PC-3 (cell line): Measurements from ENCODE around the gene RNF215. TPM values are rescaled to one million over a fixed set of nuclear protein-coding genes. Genes with fewer than 3 reads are reported as not detected.

Experiments used
- ATAC-seq: fragments of 200-7000 bp; cut with Tn5 transposase; 2 replicates; pipeline ENCODE4 v1.9.1; 2020; ENCODE audit warnings: mild to moderate bottlenecking, moderate library complexity
- BruUV-seq: library from RNA; stranded (reverse); fragments of 400-500 nt; replicated peaks from 2 replicates; lab custom pipeline; 2021; lab: Mats Ljungman, UMichigan
- CTCF ChIA-PET: fragments of 300-600 bp; sonication (Branson Sonifier 250); formaldehyde crosslinking; loops from one replicate; lab custom pipeline; 2022; ENCODE audit warnings: antibody characterized with exemption; lab: Charles Lee
- POLR2A ChIA-PET: fragments of 300-600 bp; sonication (Branson Sonifier 250); formaldehyde crosslinking; loops from one replicate; lab custom pipeline; 2022; ENCODE audit warnings: antibody characterized with exemption; ENCODE audit not compliant: unreplicated experiment; lab: Charles Lee
- DNase-seq: peaks from one replicate; pipeline ENCODE4 v3.0.0-alpha.2; 2015
- H2AFZ ChIP-seq: fragments of 300-600 bp; sonication (generic); 2 replicates; pipeline ENCODE4 v1.6.0; 2016; ENCODE audit warnings: antibody characterized with exemption, low read length
- H3F3A ChIP-seq: fragments of 300-600 bp; sonication (generic); one replicate; pipeline ENCODE4 v1.6.0; 2017; ENCODE audit warnings: antibody characterized with exemption, low read length, control low read depth, mild to moderate bottlenecking; ENCODE audit not compliant: unreplicated experiment
- H3K27ac ChIP-seq: fragments of 300-600 bp; sonication (generic); 2 replicates; pipeline ENCODE4 v1.5.1; 2016; ENCODE audit warnings: mild to moderate bottlenecking, low read length
- H3K27me3 ChIP-seq: fragments of 300-600 bp; sonication (generic); 2 replicates; pipeline ENCODE4 v1.6.1; 2016; ENCODE audit warnings: low read length, mixed read lengths
- H3K36me3 ChIP-seq: fragments of 300-600 bp; sonication (generic); 2 replicates; pipeline ENCODE4 v1.6.1; 2016; ENCODE audit warnings: low read depth, mixed run types, low read length, mixed read lengths
- H3K4me1 ChIP-seq: fragments of 300-600 bp; sonication (generic); 2 replicates; pipeline ENCODE4 v1.5.1; 2016; ENCODE audit warnings: low read length; ENCODE audit not compliant: insufficient read depth
- H3K4me2 ChIP-seq: fragments of 300-600 bp; sonication (generic); 2 replicates; pipeline ENCODE4 v1.6.0; 2016; ENCODE audit warnings: low read length
- H3K4me3 ChIP-seq: fragments of 300-600 bp; sonication (generic); 2 replicates; pipeline ENCODE4 v1.5.1; 2016; ENCODE audit warnings: mild to moderate bottlenecking, low read length, mixed read lengths
- H3K79me2 ChIP-seq: fragments of 300-600 bp; sonication (generic); 2 replicates; pipeline ENCODE4 v1.6.1; 2017; ENCODE audit warnings: low read length, mixed read lengths
- H3K9ac ChIP-seq: fragments of 300-600 bp; sonication (generic); 2 replicates; pipeline ENCODE4 v1.6.0; 2016; ENCODE audit warnings: mild to moderate bottlenecking, low read length
- H3K9me2 ChIP-seq: fragments of 300-600 bp; sonication (generic); replicated peaks from 2 replicates; pipeline ENCODE4 v1.6.1; 2016; ENCODE audit warnings: mixed run types, low read length, mixed read lengths
- H3K9me3 ChIP-seq: fragments of 300-600 bp; sonication (generic); 2 replicates; pipeline ENCODE4 v1.6.1; 2016; ENCODE audit warnings: low read length, mixed read lengths
- H4K20me1 ChIP-seq: fragments of 300-600 bp; sonication (generic); 2 replicates; pipeline ENCODE4 v1.6.1; 2016; ENCODE audit warnings: low read length, mixed read lengths
- CTCF ChIP-seq: fragments of 300-600 bp; sonication (generic); conservative IDR thresholded peaks from 2 replicates; pipeline ENCODE4 v1.5.1; 2017; ENCODE audit warnings: antibody characterized with exemption, low read depth, mild to moderate bottlenecking, low read length
- EZH2 ChIP-seq: fragments of 300-600 bp; sonication (generic); IDR thresholded peaks from one replicate; pipeline ENCODE4 v1.6.1; 2017; ENCODE audit warnings: antibody characterized with exemption, mild to moderate bottlenecking, low read length; ENCODE audit not compliant: unreplicated experiment
- EZH2phosphoT487 ChIP-seq: fragments of 300-600 bp; sonication (generic); IDR thresholded peaks from 2 replicates; pipeline ENCODE4 v1.6.1; 2018; ENCODE audit warnings: mild to moderate bottlenecking, antibody characterized with exemption, low read length, borderline replicate concordance
- intact Hi-C: fragments of 100-400 bp; cut with micrococcal nuclease; formaldehyde crosslinking; loops from 2 replicates; pipeline ENCODE4 v1.9.0; 2023
- total RNA-seq: library from RNA; depleted of rRNA; stranded (reverse); fragments of >200 nt; gene quantifications from 2 replicates; pipeline ENCODE4 v1.2.3, GENCODE V29; 2014

RNF215 gene
- total RNA-seq, 1 experiment from 2014 or later, result 22.6 TPM

GRCh38 chr22:30356449-30357235, 30.6 kb downstream of the RNF215 start, which contains the start of the genes CCDC157 and SF3A1:
TSS of gene CCDC157 (plus strand) at chr22:30357007. CDS start at chr22:30366001, 8,994 bp downstream.
TSS of gene SF3A1 (minus strand) at chr22:30356894. CDS start at chr22:30356792, 102 bp downstream.
- intact Hi-C loops, result no loop called here
- no peak for TF ChIP-seq CTCF
- no peak for TF ChIP-seq EZH2phosphoT487
- no peak for TF ChIP-seq EZH2
- DNase-seq, result peak; percentile 81
- peak; percentile 86 for ATAC-seq
- Histone ChIP-seq H3K9ac (peak within 1 kb of the TSS; percentile 97), H2AFZ (peak within 1 kb of the TSS; percentile 98), H3K4me2 (peak within 1 kb of the TSS; percentile 85), H4K20me1 (peaks cover 13% of the 10 kb centered on the region; the same call in 1 of the 2 replicates), H3K36me3 (peaks cover 16% of the 10 kb centered on the region; the same call in 1 of the 2 replicates), H3K27ac (peak within 1 kb of the TSS; percentile 69), H3K4me3 (peak within 1 kb of the TSS; percentile 97), H3K27me3 (no peaks in the 10 kb centered on the region), H3K9me2 (no peaks in the 10 kb centered on the region), H3K79me2 (peaks cover 47% of the 10 kb centered on the region), H3F3A (no peaks in the 10 kb centered on the region), H3K9me3 (no peaks in the 10 kb centered on the region), H3K4me1 (peaks cover 8% of the 10 kb centered on the region)
- no TSS peak for BruUV-seq
- POLR2A ChIA-PET, result interaction anchor here (0.6 kb wide), 1 partner anchor 30 kb away, joined by 6 read pairs; the partner anchor contains the start of gene TBC1D10A
- CTCF ChIA-PET, result interaction anchor here (0.6 kb wide), 1 partner anchor 31 kb away, joined by 4 read pairs; no protein-coding TSS in a partner anchor

GRCh38 chr22:30354644-30355043, 32.6 kb downstream of the RNF215 start:
- H3K27ac ChIP-seq, result no peak overlapping the region
- no peaks in the 10 kb centered on the region for H3F3A ChIP-seq
- intact Hi-C loops, result no loop called here
- H3K9me3 ChIP-seq, result no peaks in the 10 kb centered on the region
- DNase-seq (no peak), ATAC-seq (no peak)
- H3K79me2 ChIP-seq, result peaks cover 64% of the 10 kb centered on the region
- H3K9me2 ChIP-seq, result no peaks in the 10 kb centered on the region
- H4K20me1 ChIP-seq, result peaks cover 13% of the 10 kb centered on the region; the same call in 1 of the 2 replicates
- H3K9ac ChIP-seq, result no peak overlapping the region
- no peaks in the 10 kb centered on the region for H3K27me3 ChIP-seq
- peaks cover 32% of the 10 kb centered on the region; the same call in 1 of the 2 replicates for H3K36me3 ChIP-seq
- peaks cover 8% of the 10 kb centered on the region for H3K4me1 ChIP-seq
- ChIA-PET CTCF (no interaction called here), POLR2A (no interaction called here)
- H3K4me3 ChIP-seq, result peak overlapping the region; percentile 97; the same call in 1 of the 2 replicates
- no peak overlapping the region for H2AFZ ChIP-seq
- TF ChIP-seq EZH2phosphoT487, result no peak
- no peak for TF ChIP-seq EZH2
- TF ChIP-seq CTCF, result no peak
- peak overlapping the region; percentile 85 for H3K4me2 ChIP-seq
- no TSS peak for BruUV-seq
